H9 (cell line): Measurements from ENCODE around the gene MCF2L. TPM values are rescaled to one million over a fixed set of nuclear protein-coding genes. Genes with fewer than 3 reads are reported as not detected.

Experiments
- DNase-seq: peaks from one replicate; pipeline ENCODE4 v3.0.0-alpha.2; 2017
- H2AFZ ChIP-seq: one replicate; pipeline ENCODE4 v1.6.1; 2013; ENCODE audit warnings: mild to moderate bottlenecking, low read length, control low read depth, moderate library complexity
- H2AK5ac ChIP-seq: 2 replicates; pipeline ENCODE4 v1.6.1; 2013; ENCODE audit warnings: low read length, control low read depth, mixed read lengths; ENCODE audit not compliant: insufficient read length
- H2BK120ac ChIP-seq: one replicate; pipeline ENCODE4 v1.6.1; 2013; ENCODE audit warnings: low read depth, mild to moderate bottlenecking, low read length, control low read depth, inconsistent platforms; ENCODE audit not compliant: poor library complexity, severe bottlenecking
- H2BK12ac ChIP-seq: 2 replicates; pipeline ENCODE4 v1.6.1; 2013; ENCODE audit warnings: low read length, control low read depth, mixed read lengths, low read depth; ENCODE audit not compliant: insufficient read length
- H2BK15ac ChIP-seq: 2 replicates; pipeline ENCODE4 v1.6.1; 2013; ENCODE audit warnings: low read depth, low read length, control low read depth
- H2BK20ac ChIP-seq: one replicate; pipeline ENCODE4 v1.6.1; 2013; ENCODE audit warnings: low read depth, mild to moderate bottlenecking, low read length, control low read depth, inconsistent platforms; ENCODE audit not compliant: poor library complexity, severe bottlenecking
- H2BK5ac ChIP-seq: 2 replicates; pipeline ENCODE4 v1.6.1; 2013; ENCODE audit warnings: low read length, control low read depth, mixed read lengths; ENCODE audit not compliant: insufficient read length
- H3K14ac ChIP-seq: 2 replicates; pipeline ENCODE4 v1.6.1; 2013; ENCODE audit warnings: low read length, control low read depth; ENCODE audit not compliant: insufficient read depth
- H3K18ac ChIP-seq: 2 replicates; pipeline ENCODE4 v1.6.1; 2013; ENCODE audit warnings: low read depth, mild to moderate bottlenecking, mixed read lengths, low read length, control low read depth; ENCODE audit not compliant: insufficient read length
- H3K23ac ChIP-seq: 2 replicates; pipeline ENCODE4 v1.6.1; 2013; ENCODE audit warnings: low read length, control low read depth, mixed read lengths, low read depth; ENCODE audit not compliant: insufficient read length
- H3K23me2 ChIP-seq: 2 replicates; pipeline ENCODE4 v1.6.1; 2013; ENCODE audit warnings: low read depth, mild to moderate bottlenecking, mixed read lengths, low read length, control low read depth; ENCODE audit not compliant: insufficient read length, poor library complexity, severe bottlenecking
- H3K27ac ChIP-seq: 2 replicates; pipeline ENCODE4 v1.5.1; 2013; ENCODE audit warnings: low read length, control low read depth, mixed read lengths, low read depth; ENCODE audit not compliant: insufficient read length
- H3K27me3 ChIP-seq: 2 replicates; pipeline ENCODE4 v1.6.1; 2013; ENCODE audit warnings: low read length, control low read depth, inconsistent platforms; ENCODE audit not compliant: insufficient read depth
- H3K4ac ChIP-seq: 2 replicates; pipeline ENCODE4 v1.6.1; 2013; ENCODE audit warnings: low read depth, mild to moderate bottlenecking, control low read depth, inconsistent platforms, low read length, moderate library complexity
- H3K4me1 ChIP-seq: 2 replicates; pipeline ENCODE4 v1.6.1; 2013; ENCODE audit warnings: low read length, control low read depth, inconsistent platforms; ENCODE audit not compliant: insufficient read depth
- H3K4me2 ChIP-seq: 2 replicates; pipeline ENCODE4 v1.6.1; 2013; ENCODE audit warnings: low read length, control low read depth, mixed read lengths; ENCODE audit not compliant: insufficient read length, insufficient read depth
- H3K56ac ChIP-seq: 2 replicates; pipeline ENCODE4 v1.6.1; 2013; ENCODE audit warnings: low read depth, mild to moderate bottlenecking, mixed read lengths, low read length, control low read depth; ENCODE audit not compliant: insufficient read length
- H3K79me1 ChIP-seq: 2 replicates; pipeline ENCODE4 v1.6.1; 2013; ENCODE audit warnings: low read depth, mild to moderate bottlenecking, moderate library complexity, low read length, control low read depth, inconsistent platforms; ENCODE audit not compliant: insufficient read depth, poor library complexity, severe bottlenecking
- H3K79me2 ChIP-seq: 2 replicates; pipeline ENCODE4 v1.6.1; 2013; ENCODE audit warnings: low read length, control low read depth, inconsistent platforms; ENCODE audit not compliant: insufficient read depth
- H3K9ac ChIP-seq: 2 replicates; pipeline ENCODE4 v1.6.1; 2013; ENCODE audit warnings: low read length, control low read depth, mixed read lengths; ENCODE audit not compliant: insufficient read length; ENCODE audit errors: extremely low read depth
- H3K9me3 ChIP-seq: one replicate; pipeline ENCODE4 v1.6.1; 2013; ENCODE audit warnings: low read depth, low read length, inconsistent platforms; ENCODE audit not compliant: control insufficient read depth
- H3T11ph ChIP-seq: one replicate; pipeline ENCODE4 v1.6.1; 2013; ENCODE audit warnings: mild to moderate bottlenecking, low read length, control low read depth, inconsistent platforms
- H4K20me1 ChIP-seq: one replicate; pipeline ENCODE4 v1.6.1; 2013; ENCODE audit not compliant: control insufficient read depth, insufficient read length, insufficient read depth
- H4K5ac ChIP-seq: 2 replicates; pipeline ENCODE4 v1.6.1; 2013; ENCODE audit warnings: low read depth, mild to moderate bottlenecking, mixed read lengths, low read length, control low read depth; ENCODE audit not compliant: insufficient read length
- H4K8ac ChIP-seq: replicated peaks from 2 replicates; pipeline ENCODE4 v1.6.1; 2013; ENCODE audit warnings: low read length, control low read depth, mixed read lengths, low read depth; ENCODE audit not compliant: insufficient read length
- H4K91ac ChIP-seq: 2 replicates; pipeline ENCODE4 v1.6.1; 2013; ENCODE audit warnings: low read depth, mild to moderate bottlenecking, moderate library complexity, mixed read lengths, low read length, control low read depth; ENCODE audit not compliant: insufficient read length
- H3K27ac Mint-ChIP-seq, 3 experiments: 2 replicates in 2 of 3; 3 replicates in 1 of 3; pipeline ENCODE4 v1.8.0; 2020 to 2021; ENCODE audit warnings: mixed read lengths in 3 of 3, mild to moderate bottlenecking in 1 of 3, moderate library complexity in 1 of 3
- H3K27me3 Mint-ChIP-seq: 2 replicates; pipeline ENCODE4 v1.8.0; 2021; ENCODE audit warnings: low read depth, mild to moderate bottlenecking, moderate library complexity, mixed read lengths
- H3K36me3 Mint-ChIP-seq, 3 experiments: 2 replicates in 2 of 3; 3 replicates in 1 of 3; pipeline ENCODE4 v1.8.0; 2020 to 2021; ENCODE audit warnings: low read depth in 3 of 3, mixed read lengths in 3 of 3; ENCODE audit not compliant: insufficient read depth in 1 of 3
- H3K4me1 Mint-ChIP-seq, 2 experiments: 2 replicates each; pipeline ENCODE4 v1.8.0; 2020; ENCODE audit warnings: mixed read lengths in 2 of 2
- H3K4me3 Mint-ChIP-seq, 2 experiments: 2 replicates in 1 of 2; 3 replicates in 1 of 2; pipeline ENCODE4 v1.8.0; 2020 to 2021; ENCODE audit warnings: mild to moderate bottlenecking in 2 of 2, mixed read lengths in 2 of 2, moderate library complexity in 1 of 2
- H3K9me3 Mint-ChIP-seq, 2 experiments: 2 replicates in 1 of 2; 3 replicates in 1 of 2; pipeline ENCODE4 v1.8.0; 2020; ENCODE audit warnings: mild to moderate bottlenecking in 2 of 2, mixed read lengths in 2 of 2, moderate library complexity in 1 of 2
- CTCF ChIP-seq: fragments of 200-600 bp; sonication (generic); conservative IDR thresholded peaks from 3 replicates; pipeline ENCODE4 v1.8.0; 2021; ENCODE audit warnings: antibody characterized with exemption, mild to moderate bottlenecking
- WGBS: extraction: QIAGEN DNeasy Blood & Tissue Kit; methylation state at CpG from one replicate; pipeline ENCODE4 v1.1.7; 2013; ENCODE audit warnings: missing lambda C conversion rate, low lambda C conversion rate, mixed read lengths; ENCODE audit not compliant: insufficient read length; ENCODE audit errors: extremely low coverage; 5-methylcytosine and 5-hydroxymethylcytosine counted together
- total RNA-seq: library from RNA; stranded (reverse); gene quantifications from 2 replicates; pipeline ENCODE4 v1.2.1, GENCODE V29; 2021

MCF2L gene
- total RNA-seq, 1 experiment from 2014 or later: 18.5 TPM

DNA sequence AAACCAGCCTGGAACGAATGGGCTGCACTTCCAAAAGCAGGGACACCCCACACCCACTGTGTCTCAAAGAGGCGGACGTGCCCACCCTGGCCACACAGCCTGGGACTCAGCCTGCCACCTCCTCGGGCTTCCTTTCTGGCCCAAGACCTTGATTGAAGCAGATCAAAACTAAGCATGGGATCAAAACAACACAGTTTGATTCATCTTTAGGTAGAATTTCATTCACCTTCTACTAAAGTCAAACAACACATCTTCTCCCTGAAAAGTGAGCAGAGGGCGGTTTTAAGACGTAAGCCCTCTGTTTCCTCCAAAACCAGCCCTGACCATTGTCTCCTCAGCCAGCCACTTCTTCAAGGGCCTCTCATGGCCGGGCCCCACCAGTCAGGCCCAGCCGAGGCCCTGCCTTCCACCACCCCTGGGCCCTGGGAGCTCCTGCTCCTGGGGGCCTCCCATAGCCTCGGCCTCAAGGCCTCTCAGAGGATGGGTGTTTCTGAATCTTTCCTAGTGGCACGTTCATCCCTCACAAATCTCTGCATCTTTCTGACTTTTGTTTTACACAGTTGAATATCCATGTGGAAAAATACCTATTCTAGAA, 147.3 kb downstream of the MCF2L start:
- Histone ChIP-seq H4K5ac (no peak overlapping the region), H4K8ac (no peak overlapping the region), H3K23ac (no peak overlapping the region), H2BK12ac (no peak overlapping the region), H2BK5ac (no peak overlapping the region), H3K9ac (no peak overlapping the region), H3K27me3 (peaks cover 8% of the 10 kb centered on the region; the same call in 1 of the 2 replicates), H3K9me3 (no peaks in the 10 kb centered on the region), H3K4me1 (no peaks in the 10 kb centered on the region), H2BK20ac (no peak overlapping the region), H4K20me1 (no peaks in the 10 kb centered on the region), H2AFZ (no peak overlapping the region), H3K18ac (no peak overlapping the region), H3K14ac (no peak overlapping the region), H2BK120ac (no peak overlapping the region), H3K23me2 (no peaks in the 10 kb centered on the region), H3K79me2 (no peaks in the 10 kb centered on the region), H3T11ph (no peak overlapping the region), H3K4me2 (no peak overlapping the region), H2BK15ac (no peak overlapping the region), H4K91ac (no peak overlapping the region), H3K27ac (no peak overlapping the region), H3K56ac (no peak overlapping the region), H3K4ac (no peak overlapping the region), H3K79me1 (no peaks in the 10 kb centered on the region), H2AK5ac (no peak overlapping the region)
- Mint-ChIP-seq H3K4me1 (no peaks in the 10 kb centered on the region), H3K27me3 (peaks cover 25% of the 10 kb centered on the region), H3K27ac (peak overlapping the region in 1 of 3 experiments; percentile 50; a peak in 1 of 7 replicates), H3K36me3 (no peaks in the 10 kb centered on the region), H3K4me3 (no peak overlapping the region), H3K9me3 (peaks cover 0 to 4% of the 10 kb centered on the region in 2 experiments; a peak in 1 of 5 replicates)
- no CpG with 5 or more reads among the region's 10 CpGs for WGBS
- DNase-seq: no peak
- TF ChIP-seq CTCF: no peak
